Fibroblast of skin of abdomen (primary cell): Measurements from ENCODE around the gene LIPT1.
"Not testable (repeated sequence)": the region's sequence is repeated elsewhere in the genome, so short reads cannot be mapped to it uniquely, and the experiment has no call there.

Experiments used
- DNase-seq: peaks from one replicate; pipeline ENCODE4 v3.0.0-alpha.2; 2013

The LIPT1 gene

DNA sequence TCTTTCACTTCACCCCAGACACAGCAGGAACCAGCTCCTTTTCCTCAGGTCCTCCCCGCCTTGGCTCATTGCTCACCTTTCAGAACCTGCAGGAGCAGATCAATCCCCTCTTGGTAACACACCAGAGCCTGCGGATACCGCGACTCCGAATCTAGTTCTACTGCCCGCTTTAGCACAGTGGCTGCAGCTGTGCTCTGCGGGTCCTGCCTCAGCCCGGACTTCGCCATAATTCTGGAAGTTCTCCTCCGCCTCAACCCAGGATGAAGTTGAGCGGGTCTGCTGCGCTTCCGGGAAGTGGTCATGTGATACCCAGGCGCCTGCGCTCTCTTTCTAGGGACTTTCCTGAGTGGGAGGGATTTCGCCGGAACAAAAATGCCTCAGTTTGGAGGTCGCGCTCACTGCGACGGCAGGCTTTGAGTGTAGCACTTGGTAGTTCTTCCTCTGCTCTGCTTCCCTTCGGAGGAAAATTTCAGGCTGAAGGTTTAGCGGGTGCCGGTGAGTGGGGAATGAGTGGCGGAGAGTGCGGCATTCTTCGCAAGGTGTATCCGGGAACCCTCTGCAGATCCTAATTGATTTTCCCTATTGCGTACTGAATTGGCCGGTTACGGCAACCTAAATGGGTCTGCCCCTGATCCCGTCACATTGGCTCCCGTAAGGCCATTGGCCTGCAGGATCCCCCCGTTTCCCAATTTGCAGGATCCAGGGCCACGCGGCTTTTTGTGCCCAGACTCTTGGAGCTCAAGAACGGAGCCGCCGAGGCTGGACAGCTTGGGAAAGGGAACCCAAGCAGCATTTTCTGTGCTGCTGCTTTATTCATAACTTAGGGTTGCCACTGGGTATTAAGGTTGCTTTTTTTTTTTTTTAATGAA lies 26.2 kb downstream of the LIPT1 start, which contains the start of the genes MITD1 and MRPL30:
TSS of gene MITD1 (minus strand) at position 304 of the 869 bp plus-strand sequence. CDS start at position 227, 77 bp downstream.
TSS of gene MRPL30 (plus strand) at position 430 of the 869 bp plus-strand sequence. CDS start 5,020 bp downstream, outside the sequence.
- DNase-seq: peak; percentile 95

DNA sequence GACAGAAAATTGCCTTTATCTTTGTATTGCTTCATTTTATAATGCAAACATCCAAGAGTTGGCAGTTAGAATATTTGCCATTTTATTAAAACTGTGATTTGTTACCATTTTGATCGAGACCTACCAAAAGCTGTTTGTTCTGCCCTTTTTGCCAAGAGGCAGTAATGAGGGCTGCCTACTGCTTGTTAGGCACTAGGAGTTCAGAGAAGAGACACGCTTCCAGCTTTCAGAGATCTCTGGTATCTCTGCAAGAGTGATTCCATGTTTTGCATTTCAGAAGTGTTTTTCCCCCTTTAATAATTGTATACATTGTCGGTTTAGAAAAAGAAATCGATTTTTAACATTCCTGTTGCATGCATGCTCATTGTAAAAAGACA lies 26.8 kb downstream of the LIPT1 start:
- DNase-seq: no peak

DNA sequence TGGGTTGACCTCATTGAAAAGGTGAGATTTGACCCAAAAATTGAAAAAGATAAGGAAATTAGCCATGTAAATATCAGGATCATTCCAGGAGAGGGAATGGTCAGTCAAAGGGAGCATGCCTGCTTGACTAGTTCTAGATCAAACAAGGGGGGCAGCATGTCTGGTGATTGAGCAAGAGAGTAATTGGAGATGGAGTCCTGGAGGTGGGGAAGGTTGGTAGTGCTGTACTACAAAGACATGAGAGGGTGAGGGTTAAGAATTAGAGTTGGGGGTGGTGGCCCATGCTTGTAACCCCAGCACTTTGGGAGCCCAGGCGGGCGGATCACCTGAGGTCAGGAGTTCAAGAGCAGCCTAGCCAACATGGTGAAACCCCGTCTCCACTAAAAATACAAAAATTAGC lies 28.3 kb downstream of the LIPT1 start:
- DNase-seq: no peak

DNA sequence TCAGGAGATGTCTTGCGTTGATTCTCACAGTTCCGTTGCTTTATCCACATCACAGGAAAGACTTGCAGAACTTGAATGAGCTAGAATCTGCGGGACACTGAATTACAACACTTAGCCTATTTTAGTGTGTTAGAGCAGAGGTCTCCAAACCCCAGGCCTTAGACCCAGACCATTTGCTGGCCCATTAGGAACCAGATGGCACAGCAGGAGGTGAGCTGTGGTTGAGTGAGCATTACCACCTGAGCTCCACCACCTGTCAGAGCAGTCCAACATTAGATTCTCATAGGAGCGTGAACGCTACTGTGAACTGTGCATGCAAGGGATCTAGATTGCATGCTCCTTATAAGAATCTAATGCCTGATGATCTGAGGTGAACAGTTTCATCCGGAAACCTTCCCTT lies 30.0 kb downstream of the LIPT1 start:
- DNase-seq: no peak

DNA sequence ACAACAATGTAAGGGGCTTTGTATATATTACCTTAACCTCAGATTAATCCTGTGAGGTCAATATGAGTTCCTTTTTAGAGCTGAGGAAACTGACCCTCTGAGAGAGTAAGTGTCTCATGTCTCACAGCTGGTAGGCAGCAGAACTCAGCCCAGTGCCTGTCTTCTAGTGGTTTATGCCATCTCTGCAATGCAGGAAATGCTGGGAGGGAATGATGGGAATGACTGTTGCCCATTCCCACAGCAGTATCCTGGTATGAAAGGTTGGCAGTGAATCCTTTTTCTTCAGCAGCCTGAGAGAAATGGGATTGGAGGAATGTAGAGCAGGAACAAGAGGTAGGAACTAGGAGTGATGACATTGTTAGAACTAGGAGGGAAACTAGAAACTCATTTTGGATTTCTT lies 32.2 kb downstream of the LIPT1 start:
- no peak for DNase-seq

DNA sequence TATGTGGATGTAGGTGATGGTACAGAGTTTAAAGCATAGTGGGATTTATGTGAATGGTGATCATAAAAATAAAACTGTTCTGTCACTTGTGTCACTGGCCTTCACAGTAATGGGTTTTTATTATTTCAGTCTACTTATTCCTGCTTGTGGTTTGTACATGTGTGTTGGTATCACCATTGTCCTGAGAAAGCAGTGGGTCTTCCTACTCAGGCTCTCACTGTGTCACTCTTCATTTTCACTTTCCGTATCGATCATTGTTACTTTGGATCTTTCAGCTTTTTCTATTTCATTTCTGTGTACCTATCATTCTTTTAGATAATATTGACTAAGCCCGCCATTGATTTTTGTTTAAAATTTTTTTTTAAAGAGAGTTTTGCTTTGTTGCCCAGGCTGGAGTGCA lies 33.6 kb downstream of the LIPT1 start:
- DNase-seq: no peak

DNA sequence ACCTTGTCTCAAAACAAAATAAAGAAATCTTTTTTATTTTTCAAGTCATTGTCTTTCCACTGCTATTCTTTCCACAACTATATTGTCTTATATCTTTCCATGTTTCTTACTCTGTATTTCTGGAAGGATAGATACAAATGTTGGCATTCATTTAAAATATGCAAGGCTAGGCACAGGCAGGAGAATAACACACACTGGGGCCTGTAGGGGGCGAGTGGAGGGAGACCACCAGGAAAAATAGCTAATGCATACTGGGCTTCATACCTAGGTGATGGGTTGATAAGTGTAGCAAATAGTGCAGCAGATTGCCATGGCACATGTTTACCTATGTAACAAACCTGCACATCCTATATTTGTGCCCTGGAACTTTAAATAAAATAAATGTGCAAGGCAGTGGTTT lies 35.8 kb downstream of the LIPT1 start:
- DNase-seq: no peak

DNA sequence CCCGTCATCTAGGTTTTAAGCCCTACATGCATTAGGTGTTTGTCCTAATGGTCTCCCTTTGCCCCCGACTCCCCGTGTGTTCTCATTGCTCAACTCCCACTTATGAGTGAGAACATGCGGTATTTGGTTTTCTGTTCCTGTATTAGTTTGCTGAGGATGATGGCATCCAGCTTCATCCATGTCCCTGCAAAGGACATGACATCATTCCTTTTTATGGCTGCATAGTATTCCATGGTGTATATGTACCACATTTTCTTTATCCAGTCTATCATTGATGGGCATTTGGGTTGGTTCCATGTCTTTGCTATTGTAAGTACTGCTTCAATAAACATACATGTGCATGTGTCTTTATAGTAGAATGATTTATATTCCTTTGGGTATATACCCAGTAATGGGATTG lies 37.6 kb downstream of the LIPT1 start:
- DNase-seq: not testable (repeated sequence)

DNA sequence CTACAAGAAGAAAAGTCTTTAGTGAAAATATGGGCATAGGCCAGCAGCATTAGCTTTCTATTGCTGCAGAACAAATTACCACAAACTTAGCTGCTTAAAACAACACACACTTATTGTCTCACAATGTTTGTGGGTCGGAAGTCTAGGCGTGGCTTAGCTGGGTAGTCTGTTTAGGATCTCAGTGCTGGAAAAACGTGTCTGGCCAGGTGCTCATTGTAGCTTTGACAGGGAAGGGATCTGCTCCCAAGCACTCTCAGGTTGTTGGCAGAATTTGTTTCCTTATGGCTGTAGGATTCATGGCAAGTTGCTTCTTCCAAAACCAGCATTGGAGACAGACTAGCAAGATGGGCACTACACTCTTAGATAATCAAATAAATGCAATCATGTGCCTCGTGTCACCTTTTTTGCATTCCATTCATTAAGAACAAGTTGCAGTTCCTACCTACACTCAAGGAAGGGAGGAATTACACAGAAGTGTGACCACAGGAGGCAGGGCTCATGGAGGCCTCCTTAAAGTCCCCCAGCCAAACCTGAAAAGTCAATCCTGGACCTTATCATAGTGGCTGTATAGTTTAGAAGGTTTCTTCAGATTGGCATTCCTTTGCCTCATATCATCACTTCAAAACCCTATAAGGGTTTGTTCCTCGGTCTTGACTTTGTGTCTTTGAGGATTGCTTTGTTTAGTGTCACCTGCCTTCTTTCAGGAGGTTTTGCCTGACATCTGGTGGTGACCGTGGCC lies 43.5 kb downstream of the LIPT1 start:
- DNase-seq: no peak

DNA sequence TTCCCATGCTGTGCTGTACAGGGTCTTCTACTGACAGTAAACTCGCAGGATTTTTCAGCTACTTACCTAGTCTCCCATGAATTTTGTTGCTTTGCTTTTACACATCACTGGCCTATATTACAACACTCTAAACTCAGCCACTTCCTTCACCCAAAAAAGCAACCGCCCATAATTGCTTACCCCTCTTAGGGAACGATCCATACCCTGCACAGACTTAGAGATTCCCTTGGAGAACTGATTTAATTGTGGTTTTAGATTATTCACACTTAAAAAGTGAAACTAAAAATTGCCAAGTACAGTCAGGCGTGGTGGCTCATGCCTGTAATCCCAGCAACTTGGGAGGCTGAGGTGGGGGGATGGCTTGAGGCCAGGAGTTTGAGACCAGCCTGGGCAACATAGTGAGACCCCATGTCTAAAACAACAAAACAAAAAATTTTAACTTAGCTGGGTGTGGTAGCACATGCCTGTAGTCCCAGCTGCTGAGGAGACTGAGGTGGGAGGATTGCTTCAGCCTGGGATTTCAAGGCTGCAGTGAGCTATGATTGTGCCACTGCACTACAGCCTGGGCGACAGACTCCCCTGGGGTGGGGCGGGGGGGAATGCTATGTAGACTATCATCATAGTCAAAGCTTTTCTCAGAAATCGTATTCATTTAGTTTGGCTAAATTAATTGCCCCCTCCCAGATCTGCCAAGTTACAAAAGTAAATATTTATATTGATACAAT lies 45.5 kb downstream of the LIPT1 start:
- DNase-seq: no peak

DNA sequence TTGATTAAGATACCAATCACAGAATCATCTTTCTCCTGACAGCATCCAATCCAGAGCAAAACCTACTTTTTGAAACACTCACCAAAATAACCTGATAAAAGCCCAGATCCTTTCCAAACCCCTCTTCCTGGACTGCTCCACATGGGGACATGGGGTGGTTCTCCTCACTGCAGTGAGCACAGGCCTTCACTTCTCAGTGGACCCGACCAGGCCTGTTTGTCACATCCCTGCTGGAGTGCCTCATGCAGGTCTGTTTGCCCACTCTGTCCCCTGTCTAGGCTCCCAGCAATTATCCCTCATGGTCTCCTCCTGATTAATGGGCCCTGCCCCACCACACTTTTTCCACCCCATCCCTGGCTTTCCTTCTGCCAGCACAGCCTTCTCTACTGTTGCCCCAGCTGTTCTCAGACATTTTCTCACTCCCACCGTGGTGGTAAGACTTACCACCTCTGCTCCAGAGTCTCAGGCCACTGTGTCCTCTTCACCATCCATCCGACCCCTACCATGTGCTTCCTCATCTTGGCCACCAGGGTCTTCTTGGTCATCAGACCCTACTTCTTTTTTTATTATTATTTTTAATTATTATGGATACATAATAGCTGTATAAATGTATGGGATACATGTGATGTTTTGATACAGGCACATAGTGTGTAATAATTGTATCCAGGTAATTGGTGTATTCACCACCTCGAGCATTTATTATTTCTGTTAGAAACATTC lies 47.4 kb downstream of the LIPT1 start:
- DNase-seq: no peak

DNA sequence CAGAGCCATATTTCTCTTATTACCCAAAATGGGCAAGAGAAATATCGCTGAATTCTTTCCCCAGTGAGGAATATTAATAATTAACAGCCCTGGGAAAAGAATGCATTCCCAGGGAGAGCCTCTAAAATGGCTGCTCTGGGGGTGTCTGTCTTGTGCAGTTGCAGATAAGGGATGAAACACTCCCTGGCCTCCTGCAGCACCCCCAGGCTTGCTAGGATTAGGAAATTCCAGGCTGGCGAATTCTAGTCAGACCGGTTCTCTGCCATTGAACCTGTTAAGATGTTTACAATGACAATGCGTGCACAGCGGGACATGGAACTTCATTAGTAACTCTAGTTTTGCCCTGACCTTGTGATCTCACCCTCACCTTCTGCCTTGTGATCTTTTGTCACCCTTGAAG lies 50.7 kb downstream of the LIPT1 start:
- DNase-seq: no peak
